Sigmoid colon (tissue), 7 donors: ENCODE results near the gene DPY19L2. TPM values are rescaled to one million over a fixed set of nuclear protein-coding genes. Genes with fewer than 3 reads are reported as not detected.
"Not testable (repeated sequence)": the region's sequence is repeated elsewhere in the genome, so short reads cannot be mapped to it uniquely, and the experiment has no call there.

Source experiments
- DNase-seq: peaks from one replicate; pipeline ENCODE4 v3.0.0-alpha.2; 2019
- H3K27ac ChIP-seq, 4 donors: fragments of 200-600 bp; sonication (generic); one replicate each; pipeline ENCODE4 v1.5.1; 2016 to 2019; ENCODE audit warnings: mild to moderate bottlenecking in 1 of 4
- H3K27me3 ChIP-seq, 3 donors: fragments of 200-600 bp; sonication (generic); one replicate each; pipeline ENCODE4 v1.5.1; 2019; ENCODE audit warnings: mild to moderate bottlenecking in 1 of 3
- H3K36me3 ChIP-seq, 4 donors: fragments of 200-600 bp; sonication (generic); one replicate each; pipeline ENCODE4 v1.5.1; 2016 to 2019
- H3K4me1 ChIP-seq, 4 donors: fragments of 200-600 bp; sonication (generic); one replicate each; pipeline ENCODE4 v1.5.1; 2017 to 2019
- H3K4me3 ChIP-seq, 4 donors: fragments of 200-600 bp; sonication (generic); one replicate each; pipeline ENCODE4 v1.5.1; 2017 to 2019; ENCODE audit warnings: mild to moderate bottlenecking in 2 of 4, moderate library complexity in 1 of 4
- H3K9me3 ChIP-seq, 4 donors: fragments of 200-600 bp in 3 of 4; sonication (generic) in 3 of 4; one replicate each; pipeline versions ENCODE4 v1.5.1 to v1.6.1; 2013 to 2019
- WGBS, 2 donors: extraction: QIAGEN DNeasy Blood & Tissue Kit; methylation state at CpG; one replicate each; pipeline ENCODE4 v1.1.7; 2013; 5-methylcytosine and 5-hydroxymethylcytosine counted together
- intact Hi-C: fragments of 100-400 bp; cut with DNase I; formaldehyde crosslinking; loops from one replicate; pipeline ENCODE4 v1.15.1; 2023
- polyA plus RNA-seq, 3 donors: library from polyadenylated mRNA; stranded (reverse); fragments of 200-250 nt; gene quantifications; one replicate each; pipeline ENCODE4 v1.2.3, GENCODE V29; 2013
- total RNA-seq, 4 donors: library from RNA; depleted of rRNA; stranded (reverse); fragments of >200 nt; gene quantifications; one replicate each; pipeline ENCODE4 v1.1.0, GENCODE V29; 2016
- donor health status: healthy with polysubstance abuse.
- donor health status: Bipolar disorder and iron deficiency.
- donor health status: healthy.

The DPY19L2 gene
- total and polyA plus RNA-seq, 7 donors: 1.3 to 28.8 (median 13.5) TPM; not detected in 2

GRCh38 chr12:63615544-63615943, 52.7 kb downstream of the DPY19L2 start:
- H3K27ac ChIP-seq, H3K27me3 ChIP-seq, H3K4me3 ChIP-seq, H3K9me3 ChIP-seq, H3K4me1 ChIP-seq, DNase-seq, H3K36me3 ChIP-seq, intact Hi-C loops: not testable (repeated sequence)
- 94 to 100% methylated on average over 1 of the region's 1 CpG for WGBS, 2 donors

GRCh38 chr12:63611285-63611684, 57.0 kb downstream of the DPY19L2 start:
- DNase-seq, H3K27me3 ChIP-seq, H3K27ac ChIP-seq, H3K4me1 ChIP-seq, H3K36me3 ChIP-seq, H3K9me3 ChIP-seq, intact Hi-C loops, H3K4me3 ChIP-seq: not testable (repeated sequence)
- 78 to 92% methylated on average over 2 of the region's 2 CpGs for WGBS, 2 donors

- H3K4me3 ChIP-seq, H3K27me3 ChIP-seq, intact Hi-C loops, H3K27ac ChIP-seq, H3K4me1 ChIP-seq, H3K36me3 ChIP-seq, H3K9me3 ChIP-seq, DNase-seq: not testable (repeated sequence)
These were observed 59.0 kb downstream of the DPY19L2 start for GRCh38 chr12:63609281-63609680.

- H3K9me3 ChIP-seq, H3K4me3 ChIP-seq, H3K4me1 ChIP-seq, H3K27ac ChIP-seq, DNase-seq, intact Hi-C loops, H3K36me3 ChIP-seq, H3K27me3 ChIP-seq: not testable (repeated sequence)
- 88 to 93% methylated on average over 3 of the region's 3 CpGs for WGBS, 2 donors
These were observed 63.3 kb downstream of the DPY19L2 start for GRCh38 chr12:63604985-63605384.

- WGBS, 2 donors: 37 to 70% methylated on average over 4 of the region's 4 CpGs
- intact Hi-C loops, H3K36me3 ChIP-seq, H3K9me3 ChIP-seq, H3K4me1 ChIP-seq, H3K27me3 ChIP-seq, H3K4me3 ChIP-seq, H3K27ac ChIP-seq, DNase-seq: not testable (repeated sequence)
These were observed 73.5 kb downstream of the DPY19L2 start for GRCh38 chr12:63594828-63595227.

- H3K36me3 ChIP-seq, intact Hi-C loops, H3K4me1 ChIP-seq, H3K27ac ChIP-seq, DNase-seq, H3K4me3 ChIP-seq, H3K9me3 ChIP-seq, H3K27me3 ChIP-seq: not testable (repeated sequence)
- 88 to 94% methylated on average over 3 of the region's 3 CpGs for WGBS, 2 donors
These were observed 83.9 kb downstream of the DPY19L2 start for GRCh38 chr12:63584426-63584825.

- H3K36me3 ChIP-seq, H3K27ac ChIP-seq, H3K4me3 ChIP-seq, H3K27me3 ChIP-seq, intact Hi-C loops, H3K4me1 ChIP-seq, DNase-seq, H3K9me3 ChIP-seq: not testable (repeated sequence)
- 83 to 88% methylated on average over 1 of the region's 1 CpG for WGBS, 2 donors
These were observed 85.0 kb downstream of the DPY19L2 start for GRCh38 chr12:63583289-63583688.

GRCh38 chr12:63577631-63578030, 90.7 kb downstream of the DPY19L2 start:
- WGBS, 2 donors: 68 to 83% methylated on average over 2 of the region's 2 CpGs
- H3K36me3 ChIP-seq, H3K4me1 ChIP-seq, DNase-seq, H3K4me3 ChIP-seq, intact Hi-C loops, H3K9me3 ChIP-seq, H3K27me3 ChIP-seq, H3K27ac ChIP-seq: not testable (repeated sequence)

GRCh38 chr12:63572038-63572437, 96.3 kb downstream of the DPY19L2 start:
- H3K9me3 ChIP-seq, intact Hi-C loops, H3K4me1 ChIP-seq, H3K27ac ChIP-seq, H3K27me3 ChIP-seq, H3K4me3 ChIP-seq, DNase-seq: not testable (repeated sequence)
- WGBS, 2 donors: 96 to 97% methylated on average over 4 of the region's 4 CpGs
- H3K36me3 ChIP-seq: peaks cover 0 to 16% (median 0%) of the 10 kb centered on the region in 4 donors

GRCh38 chr12:63558445-63558844, 109.8 kb downstream of the DPY19L2 start:
- H3K9me3 ChIP-seq, H3K27me3 ChIP-seq, H3K36me3 ChIP-seq, intact Hi-C loops, H3K27ac ChIP-seq, H3K4me3 ChIP-seq, H3K4me1 ChIP-seq, DNase-seq: not testable (repeated sequence)
- WGBS, 2 donors: 88 to 95% methylated on average over 6 of the region's 6 CpGs

- H3K27me3 ChIP-seq, DNase-seq, H3K4me3 ChIP-seq, H3K4me1 ChIP-seq, H3K27ac ChIP-seq, intact Hi-C loops, H3K9me3 ChIP-seq, H3K36me3 ChIP-seq: not testable (repeated sequence)
- WGBS, 2 donors: 82% methylated on average over 13 of the region's 13 CpGs
These were observed 116.9 kb downstream of the DPY19L2 start for GRCh38 chr12:63551397-63551796.

GRCh38 chr12:63549034-63549433, 119.3 kb downstream of the DPY19L2 start:
- H3K27me3 ChIP-seq, H3K4me1 ChIP-seq, H3K4me3 ChIP-seq, DNase-seq, H3K27ac ChIP-seq, H3K9me3 ChIP-seq, H3K36me3 ChIP-seq, intact Hi-C loops: not testable (repeated sequence)
- 53 to 66% methylated on average over 2 of the region's 2 CpGs for WGBS, 2 donors

- H3K4me1 ChIP-seq, H3K27ac ChIP-seq, H3K36me3 ChIP-seq, H3K4me3 ChIP-seq, intact Hi-C loops, H3K9me3 ChIP-seq, H3K27me3 ChIP-seq, DNase-seq: not testable (repeated sequence)
- 61 to 77% methylated on average over 3 of the region's 5 CpGs for WGBS, 2 donors
These were observed 122.9 kb downstream of the DPY19L2 start for GRCh38 chr12:63545298-63545916.

- DNase-seq, H3K9me3 ChIP-seq, H3K4me1 ChIP-seq, intact Hi-C loops, H3K36me3 ChIP-seq, H3K27me3 ChIP-seq, H3K4me3 ChIP-seq: not testable (repeated sequence)
- WGBS, 2 donors: 78 to 85% methylated on average over 4 of the region's 4 CpGs
- peak overlapping the region in 2 of 4 donors; percentile 31 to 61 for H3K27ac ChIP-seq
These were observed 129.6 kb downstream of the DPY19L2 start for GRCh38 chr12:63538656-63539055.
